ENCODE data around the gene RPL36. TPM values are rescaled to one million over a fixed set of nuclear protein-coding genes. Genes with fewer than 3 reads are reported as not detected.

RPL36 gene
- total RNA-seq, 1 experiment from 2014 or later = 1,504 TPM

GRCh38 chr19:5705552-5705951 is 15.5 kb downstream of the RPL36 start:
- Histone ChIP-seq H3K79me2 (ENCODE audit: insufficient read depth, low read length) (peaks cover 19% of the 10 kb centered on the region; the same call in 1 of the 2 replicates), H2AFZ (ENCODE audit: low read depth, low read length, poor library complexity, severe bottlenecking) (no peak overlapping the region), H3K4me1 (ENCODE audit: control insufficient read depth in 1 of 2, insufficient read depth in 2 of 2, low read length in 2 of 2) (no peaks in the 10 kb centered on the region; a peak in 1 of 4 replicates), H3K9me2 (ENCODE audit: insufficient read depth) (no peaks in the 10 kb centered on the region), H3K4me2 (ENCODE audit: low read length) (no peak overlapping the region), H3K27ac (ENCODE audit: low read depth, low read length) (no peak overlapping the region), H3K9me3 (ENCODE audit: control insufficient read depth in 1 of 2, insufficient read depth in 1 of 2, low read depth in 1 of 2, low read length in 2 of 2) (no peaks in the 10 kb centered on the region), H3K27me3 (ENCODE audit: insufficient read depth, low read length) (no peaks in the 10 kb centered on the region), H3K9ac (ENCODE audit: low read length) (no peak overlapping the region), H3K36me3 (ENCODE audit: control insufficient read depth in 1 of 2, insufficient read depth in 2 of 2, low read length in 2 of 2) (peaks cover 26 to 49% of the 10 kb centered on the region in 2 experiments; a peak in 3 of 4 replicates), H4K20me1 (ENCODE audit: insufficient read depth) (no peaks in the 10 kb centered on the region), H3K4me3 (replicated peaks in 1 of 2; ENCODE audit: low read depth in 1 of 2, low read length in 2 of 2) (no peak overlapping the region)
- intact Hi-C loops (cut with micrococcal nuclease) = no loop called here
- no TSS peak for BruUV-seq (replicated peaks)
- RAD21 ChIA-PET (ENCODE audit: low non-redundant PET in 1 of 2, low total read pairs in 2 of 2, uncharacterized antibody in 2 of 2, unreplicated experiment in 2 of 2) = no interaction called here
- DNase-seq (ENCODE audit: low read depth, low spot score) = no peak
- CTCF ChIA-PET = no interaction called here
- POLR2A ChIA-PET = no interaction called here
- TF ChIP-seq, protein P1, sequence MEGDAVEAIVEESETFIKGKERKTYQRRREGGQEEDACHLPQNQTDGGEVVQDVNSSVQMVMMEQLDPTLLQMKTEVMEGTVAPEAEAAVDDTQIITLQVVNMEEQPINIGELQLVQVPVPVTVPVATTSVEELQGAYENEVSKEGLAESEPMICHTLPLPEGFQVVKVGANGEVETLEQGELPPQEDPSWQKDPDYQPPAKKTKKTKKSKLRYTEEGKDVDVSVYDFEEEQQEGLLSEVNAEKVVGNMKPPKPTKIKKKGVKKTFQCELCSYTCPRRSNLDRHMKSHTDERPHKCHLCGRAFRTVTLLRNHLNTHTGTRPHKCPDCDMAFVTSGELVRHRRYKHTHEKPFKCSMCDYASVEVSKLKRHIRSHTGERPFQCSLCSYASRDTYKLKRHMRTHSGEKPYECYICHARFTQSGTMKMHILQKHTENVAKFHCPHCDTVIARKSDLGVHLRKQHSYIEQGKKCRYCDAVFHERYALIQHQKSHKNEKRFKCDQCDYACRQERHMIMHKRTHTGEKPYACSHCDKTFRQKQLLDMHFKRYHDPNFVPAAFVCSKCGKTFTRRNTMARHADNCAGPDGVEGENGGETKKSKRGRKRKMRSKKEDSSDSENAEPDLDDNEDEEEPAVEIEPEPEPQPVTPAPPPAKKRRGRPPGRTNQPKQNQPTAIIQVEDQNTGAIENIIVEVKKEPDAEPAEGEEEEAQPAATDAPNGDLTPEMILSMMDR (IDR thresholded peaks at IDR 0.05 in 2 of 3, conservative IDR thresholded peaks at IDR 0.05 in 1 of 3; ENCODE audit: borderline replicate concordance in 1 of 3, insufficient read depth in 1 of 3, low read depth in 2 of 3, low read length in 2 of 3) = no peak
- no peak for TF ChIP-seq CBX3 (IDR thresholded peaks at IDR 0.05; ENCODE audit: low read depth)
- no peak; the same call in 1 of the 2 replicates for TF ChIP-seq POLR2AphosphoS5 (IDR thresholded peaks at IDR 0.05; ENCODE audit: low read depth, low read length)
- TF ChIP-seq JUND (IDR thresholded peaks at IDR 0.05) = no peak
- no peak for TF ChIP-seq EZH2 (IDR thresholded peaks at IDR 0.05)
- TF ChIP-seq ZFX (IDR thresholded peaks at IDR 0.05) = no peak
- TF ChIP-seq, protein P2, sequence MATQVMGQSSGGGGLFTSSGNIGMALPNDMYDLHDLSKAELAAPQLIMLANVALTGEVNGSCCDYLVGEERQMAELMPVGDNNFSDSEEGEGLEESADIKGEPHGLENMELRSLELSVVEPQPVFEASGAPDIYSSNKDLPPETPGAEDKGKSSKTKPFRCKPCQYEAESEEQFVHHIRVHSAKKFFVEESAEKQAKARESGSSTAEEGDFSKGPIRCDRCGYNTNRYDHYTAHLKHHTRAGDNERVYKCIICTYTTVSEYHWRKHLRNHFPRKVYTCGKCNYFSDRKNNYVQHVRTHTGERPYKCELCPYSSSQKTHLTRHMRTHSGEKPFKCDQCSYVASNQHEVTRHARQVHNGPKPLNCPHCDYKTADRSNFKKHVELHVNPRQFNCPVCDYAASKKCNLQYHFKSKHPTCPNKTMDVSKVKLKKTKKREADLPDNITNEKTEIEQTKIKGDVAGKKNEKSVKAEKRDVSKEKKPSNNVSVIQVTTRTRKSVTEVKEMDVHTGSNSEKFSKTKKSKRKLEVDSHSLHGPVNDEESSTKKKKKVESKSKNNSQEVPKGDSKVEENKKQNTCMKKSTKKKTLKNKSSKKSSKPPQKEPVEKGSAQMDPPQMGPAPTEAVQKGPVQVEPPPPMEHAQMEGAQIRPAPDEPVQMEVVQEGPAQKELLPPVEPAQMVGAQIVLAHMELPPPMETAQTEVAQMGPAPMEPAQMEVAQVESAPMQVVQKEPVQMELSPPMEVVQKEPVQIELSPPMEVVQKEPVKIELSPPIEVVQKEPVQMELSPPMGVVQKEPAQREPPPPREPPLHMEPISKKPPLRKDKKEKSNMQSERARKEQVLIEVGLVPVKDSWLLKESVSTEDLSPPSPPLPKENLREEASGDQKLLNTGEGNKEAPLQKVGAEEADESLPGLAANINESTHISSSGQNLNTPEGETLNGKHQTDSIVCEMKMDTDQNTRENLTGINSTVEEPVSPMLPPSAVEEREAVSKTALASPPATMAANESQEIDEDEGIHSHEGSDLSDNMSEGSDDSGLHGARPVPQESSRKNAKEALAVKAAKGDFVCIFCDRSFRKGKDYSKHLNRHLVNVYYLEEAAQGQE (IDR thresholded peaks at IDR 0.05; ENCODE audit: low read depth) = no peak
- TF ChIP-seq SIN3A (IDR thresholded peaks at IDR 0.05; ENCODE audit: low read depth) = no peak
- no peak for TF ChIP-seq YY1 (IDR thresholded peaks at IDR 0.05; ENCODE audit: extremely low read depth, insufficient replicate concordance, low read depth, low read length)
- no peak for TF ChIP-seq EZH2phosphoT487 (IDR thresholded peaks at IDR 0.05; ENCODE audit: borderline replicate concordance)
- TF ChIP-seq TCF7L2 (IDR thresholded peaks at IDR 0.05; ENCODE audit: borderline replicate concordance, extremely low read depth, insufficient read depth, insufficient read length) = no peak
- TF ChIP-seq EGR1 (IDR thresholded peaks at IDR 0.05; ENCODE audit: low read depth) = no peak
- no peak for TF ChIP-seq ZNF274 (IDR thresholded peaks at IDR 0.05; ENCODE audit: low read depth, low read length)
- TF ChIP-seq, protein P3, sequence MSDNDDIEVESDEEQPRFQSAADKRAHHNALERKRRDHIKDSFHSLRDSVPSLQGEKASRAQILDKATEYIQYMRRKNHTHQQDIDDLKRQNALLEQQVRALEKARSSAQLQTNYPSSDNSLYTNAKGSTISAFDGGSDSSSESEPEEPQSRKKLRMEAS (IDR thresholded peaks at IDR 0.05) = no peak
- TF ChIP-seq SRF (IDR thresholded peaks at IDR 0.05; ENCODE audit: low read depth) = no peak
- no peak for TF ChIP-seq FOSL1 (IDR thresholded peaks at IDR 0.05; ENCODE audit: low read depth)
- no peak for TF ChIP-seq RAD21 (IDR thresholded peaks at IDR 0.05; ENCODE audit: low read depth)
- no peak for TF ChIP-seq ATF3 (IDR thresholded peaks at IDR 0.05)
- no peak for TF ChIP-seq CEBPB (IDR thresholded peaks at IDR 0.05; ENCODE audit: low read depth)
- no peak for ATAC-seq

Measured in HCT116 (cell line).